ENCODE measurements around the gene CLRN3.
A peak's percentile ranks its signal among the peaks of the same experiment; 100 is the strongest.

CLRN3 gene

DNA sequence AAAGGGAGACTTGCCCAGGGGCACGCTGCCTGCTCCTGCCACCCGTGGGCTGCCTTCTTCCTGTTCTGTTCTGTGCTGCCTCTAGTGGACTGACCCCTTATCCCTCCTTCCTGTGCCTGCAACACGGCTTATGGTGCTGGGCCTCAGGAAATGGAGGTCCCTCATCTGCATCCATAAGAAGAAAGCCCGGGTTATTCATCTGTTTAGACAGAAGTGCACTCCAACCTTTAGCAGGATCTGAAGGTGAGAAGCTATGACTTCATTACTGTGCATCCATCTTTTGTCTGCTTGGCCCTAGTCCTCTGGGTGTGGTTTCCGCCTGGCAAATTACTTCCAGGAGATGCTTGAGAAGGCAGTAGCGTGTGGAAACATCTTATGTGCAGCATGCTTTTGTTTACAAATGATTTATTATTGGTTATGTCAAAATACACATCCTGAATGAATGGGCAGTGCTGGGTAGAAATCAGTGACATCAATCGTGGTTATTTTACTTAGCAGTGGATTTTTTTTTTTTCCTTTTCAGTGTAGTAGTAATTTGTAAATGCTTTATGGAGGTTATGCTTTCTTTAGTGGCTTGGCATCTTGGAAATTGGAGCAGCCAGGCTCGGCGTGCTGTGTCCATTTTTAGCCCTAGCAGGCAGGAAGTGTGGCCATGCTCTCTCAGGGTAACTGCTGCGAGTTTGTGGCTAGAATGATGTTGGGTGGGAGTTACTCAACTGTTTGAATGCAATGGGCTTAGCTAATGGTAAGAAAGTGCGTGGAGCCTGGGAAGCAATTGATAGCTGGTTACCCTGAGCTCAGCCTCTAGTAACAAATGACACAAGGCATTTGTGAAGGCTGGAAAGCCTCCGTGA, 26.9 kb upstream of the CLRN3 start:
- DNase-seq (ENCODE audit: low read depth), result no peak
- H3K4me3 ChIP-seq (ENCODE audit: low read length), result no peak overlapping the region
- TF ChIP-seq, protein P1, sequence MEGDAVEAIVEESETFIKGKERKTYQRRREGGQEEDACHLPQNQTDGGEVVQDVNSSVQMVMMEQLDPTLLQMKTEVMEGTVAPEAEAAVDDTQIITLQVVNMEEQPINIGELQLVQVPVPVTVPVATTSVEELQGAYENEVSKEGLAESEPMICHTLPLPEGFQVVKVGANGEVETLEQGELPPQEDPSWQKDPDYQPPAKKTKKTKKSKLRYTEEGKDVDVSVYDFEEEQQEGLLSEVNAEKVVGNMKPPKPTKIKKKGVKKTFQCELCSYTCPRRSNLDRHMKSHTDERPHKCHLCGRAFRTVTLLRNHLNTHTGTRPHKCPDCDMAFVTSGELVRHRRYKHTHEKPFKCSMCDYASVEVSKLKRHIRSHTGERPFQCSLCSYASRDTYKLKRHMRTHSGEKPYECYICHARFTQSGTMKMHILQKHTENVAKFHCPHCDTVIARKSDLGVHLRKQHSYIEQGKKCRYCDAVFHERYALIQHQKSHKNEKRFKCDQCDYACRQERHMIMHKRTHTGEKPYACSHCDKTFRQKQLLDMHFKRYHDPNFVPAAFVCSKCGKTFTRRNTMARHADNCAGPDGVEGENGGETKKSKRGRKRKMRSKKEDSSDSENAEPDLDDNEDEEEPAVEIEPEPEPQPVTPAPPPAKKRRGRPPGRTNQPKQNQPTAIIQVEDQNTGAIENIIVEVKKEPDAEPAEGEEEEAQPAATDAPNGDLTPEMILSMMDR (IDR thresholded peaks at IDR 0.05; ENCODE audit: insufficient read depth, low read depth, low read length, missing control alignments), result peak; percentile 5

DNA sequence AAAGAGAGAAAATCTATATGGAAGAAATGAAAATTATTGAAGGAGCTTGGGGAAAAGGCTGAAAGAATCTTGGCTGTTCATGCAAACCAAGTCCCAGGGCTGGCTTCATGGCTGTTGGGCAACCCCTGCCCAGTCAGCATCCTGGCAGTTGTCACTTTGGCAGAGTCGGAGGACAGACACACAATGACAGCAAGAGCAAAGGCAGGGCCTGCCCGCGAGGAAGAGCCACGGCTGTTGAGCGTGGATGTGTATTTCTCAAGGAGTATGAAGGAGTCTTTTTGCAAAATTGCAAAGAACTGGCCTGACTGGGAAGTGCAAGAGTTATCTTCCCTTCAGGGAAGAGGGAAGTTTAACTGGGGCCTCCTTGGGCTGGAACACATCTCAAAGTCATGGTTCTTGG, 25.8 kb upstream of the CLRN3 start:
- no peak for DNase-seq (ENCODE audit: low read depth)
- TF ChIP-seq, protein P1 (IDR thresholded peaks at IDR 0.05; ENCODE audit: insufficient read depth, low read depth, low read length, missing control alignments), result no peak
- no peak overlapping the region for H3K4me3 ChIP-seq (ENCODE audit: low read length)

DNA sequence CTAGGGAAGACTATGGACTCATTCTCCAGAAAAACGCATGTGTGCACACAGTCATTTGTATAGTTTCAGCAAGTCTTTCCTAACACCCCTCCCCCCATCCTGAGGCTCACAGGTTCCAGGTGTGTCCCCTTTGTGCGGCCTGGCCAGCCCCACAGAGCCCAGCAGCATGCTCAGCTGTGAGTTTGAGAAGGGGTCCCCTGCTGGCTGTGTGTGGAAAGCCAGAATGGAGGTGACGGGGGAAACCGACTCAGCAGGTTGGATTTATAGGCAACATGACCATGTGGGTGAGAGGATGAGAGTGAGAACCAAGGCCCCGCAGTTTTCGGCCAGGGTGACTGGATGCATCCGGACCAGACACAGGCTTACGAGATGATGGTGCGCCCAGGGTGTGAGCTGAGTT, 24.1 kb upstream of the CLRN3 start:
- TF ChIP-seq, protein P1 (IDR thresholded peaks at IDR 0.05; ENCODE audit: insufficient read depth, low read depth, low read length, missing control alignments), result no peak
- DNase-seq (ENCODE audit: low read depth), result no peak
- no peak overlapping the region for H3K4me3 ChIP-seq (ENCODE audit: low read length)

DNA sequence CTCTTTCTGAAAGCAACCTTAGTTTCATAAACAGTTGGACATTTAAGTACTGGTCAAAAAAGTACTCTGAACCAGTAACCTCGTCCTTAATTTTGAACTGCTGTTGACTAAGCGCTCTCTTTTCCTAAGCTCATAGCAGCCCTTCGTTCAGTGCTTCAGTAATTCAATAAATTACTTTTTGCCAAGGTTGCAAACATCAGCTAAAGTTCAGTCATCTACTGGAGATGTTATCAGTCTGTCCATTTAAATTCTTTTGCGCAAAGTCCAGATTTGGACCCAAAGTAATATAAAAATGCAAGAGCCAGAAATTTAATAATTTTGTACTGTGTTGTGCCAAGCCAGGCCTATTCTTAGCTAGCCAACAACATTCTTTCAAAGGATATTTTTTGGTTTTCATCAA, 22.6 kb upstream of the CLRN3 start:
- no peak for DNase-seq (ENCODE audit: low read depth)
- TF ChIP-seq, protein P1 (IDR thresholded peaks at IDR 0.05; ENCODE audit: insufficient read depth, low read depth, low read length, missing control alignments), result no peak
- no peak overlapping the region for H3K4me3 ChIP-seq (ENCODE audit: low read length)

DNA sequence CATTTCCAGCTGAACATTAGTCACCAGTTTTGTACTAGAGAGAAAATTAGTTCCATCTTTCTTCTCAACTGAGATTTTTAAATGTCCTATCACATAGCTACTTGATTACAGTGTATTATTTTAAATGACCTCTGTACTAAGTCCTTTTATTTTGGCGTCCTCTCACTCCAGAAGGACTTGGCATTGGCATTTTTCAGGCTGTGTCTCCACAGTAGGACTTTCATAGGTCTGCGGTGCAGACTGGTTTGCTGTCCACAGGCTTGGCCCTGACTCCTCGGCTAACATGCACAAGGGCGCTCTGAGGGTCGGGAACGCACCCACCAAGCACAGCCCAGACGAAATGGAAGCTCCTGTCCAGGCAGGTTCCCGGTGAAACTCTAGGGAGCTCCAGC, 20.6 kb upstream of the CLRN3 start:
- no peak for DNase-seq (ENCODE audit: low read depth)
- no peak overlapping the region for H3K4me3 ChIP-seq (ENCODE audit: low read length)

DNA sequence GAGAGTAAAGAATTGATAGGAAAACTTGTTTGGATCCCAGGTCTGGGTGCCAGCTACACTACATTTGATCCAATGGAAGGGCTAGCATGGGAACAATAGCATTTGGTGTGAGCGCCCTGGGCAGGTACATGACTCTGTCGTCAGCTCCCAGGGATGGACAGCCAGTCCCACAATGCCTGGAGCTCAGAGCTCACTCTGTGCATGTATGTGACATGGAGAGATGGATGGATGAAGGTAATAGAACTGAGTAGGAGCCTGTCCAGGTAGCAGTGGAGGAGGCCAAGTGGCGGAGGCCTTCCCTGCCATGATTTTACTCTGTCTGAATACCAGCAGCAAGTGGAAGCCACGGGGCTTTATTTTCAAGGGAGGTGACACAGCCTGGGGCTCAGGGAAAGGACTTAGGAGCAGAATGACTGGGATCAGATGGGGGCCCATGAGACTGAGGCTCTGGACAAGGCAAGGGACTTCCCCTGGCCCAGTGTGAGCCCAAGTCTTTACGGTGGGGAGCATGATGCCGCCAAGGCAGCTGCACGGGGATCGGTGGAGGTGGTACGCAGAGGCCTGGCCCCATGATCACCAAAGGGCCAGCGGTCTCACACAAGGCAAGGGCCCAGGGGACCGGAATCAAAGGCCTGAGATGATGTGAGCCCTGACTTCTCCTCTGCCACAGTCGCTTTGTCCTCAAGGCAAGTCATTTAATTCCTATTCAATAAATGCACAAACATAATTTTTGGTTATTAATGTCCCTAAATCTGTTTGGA, 20.0 kb upstream of the CLRN3 start:
- TF ChIP-seq, protein P1 (IDR thresholded peaks at IDR 0.05; ENCODE audit: insufficient read depth, low read depth, low read length, missing control alignments), result no peak

More for the DNA sequence above, 20.6 kb upstream of the CLRN3 start:
- TF ChIP-seq, protein P1 (IDR thresholded peaks at IDR 0.05; ENCODE audit: insufficient read depth, low read depth, low read length, missing control alignments), result no peak

More for the DNA sequence above, 20.0 kb upstream of the CLRN3 start:
- no peak for DNase-seq (ENCODE audit: low read depth)
- H3K4me3 ChIP-seq (ENCODE audit: low read length), result no peak overlapping the region
